ENCODE measurements around the gene ERMN. TPM values are rescaled to one million over a fixed set of nuclear protein-coding genes. Genes with fewer than 3 reads are reported as not detected.

ERMN gene
- total RNA-seq, 1 donor from 2014 or later: not detected

- Histone ChIP-seq H3K4me3 (ENCODE audit: low read depth, low read length) (no peak overlapping the region), H3K36me3 (ENCODE audit: control insufficient read depth, insufficient read depth, low read length) (no peaks in the 10 kb centered on the region), H3K27me3 (ENCODE audit: control insufficient read depth, insufficient read depth, low read length) (no peaks in the 10 kb centered on the region)
- TF ChIP-seq CTCF (IDR thresholded peaks at IDR 0.05; ENCODE audit: insufficient read depth, low read length, poor library complexity, severe bottlenecking): no peak
- DNase-seq (ENCODE audit: low read depth): no peak
These were observed 6.7 kb downstream of the ERMN start for GRCh38 chr2:157318884-157319283.

- no peak for DNase-seq (ENCODE audit: low read depth)
- no peak overlapping the region for H3K4me3 ChIP-seq (ENCODE audit: low read depth, low read length)
- TF ChIP-seq CTCF (IDR thresholded peaks at IDR 0.05; ENCODE audit: insufficient read depth, low read length, poor library complexity, severe bottlenecking): no peak
- no peaks in the 10 kb centered on the region for H3K36me3 ChIP-seq (ENCODE audit: control insufficient read depth, insufficient read depth, low read length)
- H3K27me3 ChIP-seq (ENCODE audit: control insufficient read depth, insufficient read depth, low read length): no peaks in the 10 kb centered on the region
These were observed 9.7 kb downstream of the ERMN start for GRCh38 chr2:157315901-157316300.

GRCh38 chr2:157312866-157313486 lies 12.6 kb downstream of the ERMN start:
- H3K4me3 ChIP-seq (ENCODE audit: low read depth, low read length): no peak overlapping the region
- no peak for DNase-seq (ENCODE audit: low read depth)
- H3K36me3 ChIP-seq (ENCODE audit: control insufficient read depth, insufficient read depth, low read length): no peaks in the 10 kb centered on the region
- H3K27me3 ChIP-seq (ENCODE audit: control insufficient read depth, insufficient read depth, low read length): no peaks in the 10 kb centered on the region
- no peak for TF ChIP-seq CTCF (IDR thresholded peaks at IDR 0.05; ENCODE audit: insufficient read depth, low read length, poor library complexity, severe bottlenecking)

GRCh38 chr2:157311706-157312105 lies 13.9 kb downstream of the ERMN start:
- DNase-seq (ENCODE audit: low read depth): no peak
- no peaks in the 10 kb centered on the region for H3K36me3 ChIP-seq (ENCODE audit: control insufficient read depth, insufficient read depth, low read length)
- no peak for TF ChIP-seq CTCF (IDR thresholded peaks at IDR 0.05; ENCODE audit: insufficient read depth, low read length, poor library complexity, severe bottlenecking)
- H3K4me3 ChIP-seq (ENCODE audit: low read depth, low read length): no peak overlapping the region
- H3K27me3 ChIP-seq (ENCODE audit: control insufficient read depth, insufficient read depth, low read length): no peaks in the 10 kb centered on the region

GRCh38 chr2:157309878-157310277 lies 15.7 kb downstream of the ERMN start:
- no peak for TF ChIP-seq CTCF (IDR thresholded peaks at IDR 0.05; ENCODE audit: insufficient read depth, low read length, poor library complexity, severe bottlenecking)
- Histone ChIP-seq H3K4me3 (ENCODE audit: low read depth, low read length) (no peak overlapping the region), H3K27me3 (ENCODE audit: control insufficient read depth, insufficient read depth, low read length) (no peaks in the 10 kb centered on the region), H3K36me3 (ENCODE audit: control insufficient read depth, insufficient read depth, low read length) (no peaks in the 10 kb centered on the region)
- DNase-seq (ENCODE audit: low read depth): no peak

GRCh38 chr2:157307021-157307420 lies 18.6 kb downstream of the ERMN start:
- Histone ChIP-seq H3K27me3 (ENCODE audit: control insufficient read depth, insufficient read depth, low read length) (no peaks in the 10 kb centered on the region), H3K36me3 (ENCODE audit: control insufficient read depth, insufficient read depth, low read length) (no peaks in the 10 kb centered on the region), H3K4me3 (ENCODE audit: low read depth, low read length) (no peak overlapping the region)
- peak; percentile 21 for DNase-seq (ENCODE audit: low read depth)
- TF ChIP-seq CTCF (IDR thresholded peaks at IDR 0.05; ENCODE audit: insufficient read depth, low read length, poor library complexity, severe bottlenecking): peak; percentile 42
